Stimulated activated CD8-positive, alpha-beta memory T cell treated with anti-CD3 and anti-CD28 coated beads, Interleukin-7, amount 100 ng/mL, for 4 hours (primary cell): ENCODE data around the gene PARS2.
"Not testable (repeated sequence)": the region's sequence is repeated elsewhere in the genome, so short reads cannot be mapped to it uniquely, and the experiment has no call there.

Experiments used
- DNase-seq, 2 donors: peaks; one replicate each; pipeline ENCODE4 v3.0.0-alpha.2; 2020; ENCODE audit warnings: low read depth in 2 of 2

PARS2 gene

DNA sequence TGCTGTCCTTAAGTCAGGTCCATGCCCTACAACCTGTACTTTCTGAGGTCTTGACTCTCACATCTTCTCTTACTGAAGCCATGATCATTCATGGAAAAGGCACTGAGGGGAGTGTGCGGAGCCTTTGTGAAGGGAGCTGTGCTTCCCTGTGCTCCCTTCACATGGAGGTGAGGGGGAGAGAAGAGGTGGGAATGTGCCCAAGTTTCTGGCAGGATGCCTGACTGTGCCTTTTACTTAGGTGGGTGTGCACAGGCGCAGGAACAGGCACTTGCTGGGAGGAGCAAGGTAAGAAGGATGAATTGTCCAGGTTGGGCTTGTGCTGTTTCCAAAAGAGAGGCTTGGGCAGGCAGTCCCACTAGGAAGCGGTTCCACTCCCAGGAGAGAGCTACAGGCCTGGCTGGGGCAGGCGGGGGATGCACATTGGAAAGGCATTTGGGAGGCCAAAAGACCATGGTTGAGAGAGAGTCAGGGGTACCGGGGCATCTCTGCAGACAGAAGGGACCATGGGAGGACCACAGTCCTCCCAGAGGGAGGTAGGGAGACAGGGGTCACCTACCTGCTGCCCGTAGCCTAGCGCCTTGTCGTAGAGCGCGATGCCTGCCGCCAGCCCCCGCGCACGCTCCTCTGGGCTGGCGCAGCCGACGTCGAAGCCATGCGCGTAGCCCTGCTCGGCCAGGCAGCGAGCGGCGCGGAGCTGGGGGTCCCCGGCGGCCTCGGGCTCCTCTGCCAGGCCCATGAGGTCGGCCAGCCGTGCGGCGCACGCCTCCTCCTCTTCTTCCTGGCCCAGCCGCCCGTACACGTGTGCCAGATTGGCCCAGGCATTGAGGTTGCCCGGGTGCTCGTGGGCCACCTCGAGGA is 35.9 kb upstream of the PARS2 start:
- DNase-seq = no peak

DNA sequence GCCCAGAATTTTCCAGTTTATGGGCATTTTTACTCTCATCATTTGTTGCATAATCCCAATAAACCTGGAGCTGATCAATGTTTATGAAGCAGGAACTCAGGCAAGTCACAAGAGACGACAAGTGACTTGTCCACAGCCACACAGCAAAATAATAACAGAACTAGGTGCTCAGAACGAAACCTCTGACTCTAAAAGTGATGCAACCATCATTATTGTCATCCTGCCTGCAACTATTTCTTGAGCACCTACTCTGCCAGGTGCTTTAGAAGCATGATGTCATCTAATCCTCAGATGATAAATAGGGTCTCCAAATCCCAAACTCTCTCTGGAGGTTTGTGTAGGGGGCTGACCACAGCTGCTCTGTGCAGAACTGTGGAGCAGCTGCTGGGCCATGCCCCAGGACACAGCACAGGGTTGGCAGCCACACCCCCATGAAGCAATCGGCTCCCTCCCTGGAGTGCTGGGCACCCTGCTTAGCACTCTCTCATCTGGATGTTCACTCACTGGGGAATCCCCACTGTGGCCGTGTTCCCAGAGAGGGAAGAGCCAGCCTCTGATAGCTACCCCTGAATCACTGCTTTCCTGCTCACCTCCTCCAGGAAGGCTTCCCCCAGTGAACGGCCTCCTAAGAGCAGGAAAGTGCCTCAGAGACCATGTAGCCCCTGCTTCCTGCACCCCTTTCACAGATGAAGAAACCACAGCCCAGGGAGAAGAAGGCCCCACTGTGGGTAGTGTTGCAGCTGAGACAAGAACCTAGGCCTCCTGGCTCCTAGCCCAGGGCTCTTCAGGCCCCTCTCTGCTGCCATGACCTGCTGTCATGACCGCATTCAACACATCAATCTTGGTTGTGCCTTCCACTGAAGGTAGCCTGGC is 34.7 kb upstream of the PARS2 start:
- no peak for DNase-seq

DNA sequence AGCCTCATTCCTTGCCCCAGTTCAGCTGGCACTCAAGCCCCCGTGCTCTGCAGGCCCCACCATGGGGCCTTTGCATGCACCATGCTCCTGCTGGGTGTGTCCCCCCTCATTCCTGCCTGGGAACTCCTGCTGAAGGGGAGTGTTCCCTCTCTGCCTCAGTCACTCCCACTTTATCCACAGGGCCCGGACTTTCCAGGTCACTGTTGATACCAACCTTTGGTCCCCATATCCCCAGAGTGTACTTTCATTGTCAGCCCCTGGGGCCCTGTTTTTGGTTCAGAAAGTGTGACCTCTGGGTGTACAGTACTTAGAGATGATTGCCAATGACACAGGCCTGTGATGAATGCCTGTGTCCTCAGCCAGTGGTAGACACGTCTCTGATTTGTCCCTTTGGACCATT is 33.9 kb upstream of the PARS2 start:
- DNase-seq = no peak

DNA sequence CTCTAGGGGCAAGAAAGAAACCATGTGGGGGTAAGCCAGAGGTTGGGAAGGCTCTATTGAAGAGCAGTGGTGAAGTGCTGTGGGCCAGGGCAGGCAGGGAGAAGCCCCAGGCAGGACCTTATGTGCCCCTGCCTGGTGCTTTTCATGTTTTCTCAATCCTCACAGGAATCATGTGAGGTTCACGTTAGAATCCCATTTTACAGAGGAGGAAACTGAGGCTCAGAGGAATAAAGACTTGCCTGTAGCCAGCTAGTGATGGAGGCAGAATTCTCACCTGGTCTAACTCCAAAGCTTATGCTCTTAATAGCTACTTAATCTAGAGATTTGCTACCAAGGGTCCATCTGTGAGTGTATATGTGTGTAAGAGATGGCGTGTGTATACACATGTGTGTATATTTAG is 32.6 kb upstream of the PARS2 start:
- no peak for DNase-seq

DNA sequence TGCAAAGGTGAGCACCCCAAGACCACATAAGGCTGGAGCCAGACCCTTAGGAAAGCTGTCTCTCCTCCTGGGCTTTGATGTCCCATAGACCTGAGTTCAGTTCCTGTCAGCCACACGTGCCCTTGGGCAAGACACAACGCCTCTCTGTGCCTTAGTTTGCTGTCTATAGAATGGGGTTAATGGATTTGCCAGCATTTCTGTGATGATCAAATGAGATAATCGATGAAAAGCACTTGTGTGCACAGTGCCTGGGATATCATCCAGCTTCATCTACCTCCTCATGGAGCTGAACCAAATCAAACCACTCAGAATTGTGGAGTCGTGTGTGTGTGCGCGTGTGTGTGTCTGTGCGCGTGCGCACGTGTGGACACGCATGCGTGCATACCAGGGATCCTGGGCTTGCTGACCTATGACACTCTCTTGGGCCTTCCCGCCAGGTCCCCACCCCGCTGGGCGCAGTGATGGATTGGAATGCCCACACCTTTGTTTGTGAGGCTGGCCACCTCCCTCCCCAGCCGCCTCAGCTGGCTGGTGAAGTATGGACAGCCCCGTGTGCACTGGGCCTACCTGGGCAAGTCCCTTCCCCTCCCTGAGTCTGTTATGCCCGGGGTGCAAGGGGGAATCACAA is 31.6 kb upstream of the PARS2 start:
- DNase-seq = no peak

DNA sequence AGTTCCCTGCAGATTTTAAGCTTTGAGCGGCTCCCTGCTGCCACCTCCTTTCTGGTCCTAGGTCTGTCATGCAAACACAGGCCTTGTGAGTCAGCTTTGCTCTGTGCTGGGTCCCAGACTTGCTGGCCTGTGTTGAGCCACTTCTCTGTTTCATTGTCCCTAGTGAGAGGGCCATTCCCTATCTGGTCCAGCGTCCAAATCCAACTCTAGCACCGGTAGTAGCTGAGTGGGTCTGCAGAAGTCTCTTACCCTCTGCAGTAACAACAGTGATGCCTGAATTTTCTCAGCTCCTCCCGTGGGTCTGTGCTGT is 31.0 kb upstream of the PARS2 start:
- DNase-seq = no peak

DNA sequence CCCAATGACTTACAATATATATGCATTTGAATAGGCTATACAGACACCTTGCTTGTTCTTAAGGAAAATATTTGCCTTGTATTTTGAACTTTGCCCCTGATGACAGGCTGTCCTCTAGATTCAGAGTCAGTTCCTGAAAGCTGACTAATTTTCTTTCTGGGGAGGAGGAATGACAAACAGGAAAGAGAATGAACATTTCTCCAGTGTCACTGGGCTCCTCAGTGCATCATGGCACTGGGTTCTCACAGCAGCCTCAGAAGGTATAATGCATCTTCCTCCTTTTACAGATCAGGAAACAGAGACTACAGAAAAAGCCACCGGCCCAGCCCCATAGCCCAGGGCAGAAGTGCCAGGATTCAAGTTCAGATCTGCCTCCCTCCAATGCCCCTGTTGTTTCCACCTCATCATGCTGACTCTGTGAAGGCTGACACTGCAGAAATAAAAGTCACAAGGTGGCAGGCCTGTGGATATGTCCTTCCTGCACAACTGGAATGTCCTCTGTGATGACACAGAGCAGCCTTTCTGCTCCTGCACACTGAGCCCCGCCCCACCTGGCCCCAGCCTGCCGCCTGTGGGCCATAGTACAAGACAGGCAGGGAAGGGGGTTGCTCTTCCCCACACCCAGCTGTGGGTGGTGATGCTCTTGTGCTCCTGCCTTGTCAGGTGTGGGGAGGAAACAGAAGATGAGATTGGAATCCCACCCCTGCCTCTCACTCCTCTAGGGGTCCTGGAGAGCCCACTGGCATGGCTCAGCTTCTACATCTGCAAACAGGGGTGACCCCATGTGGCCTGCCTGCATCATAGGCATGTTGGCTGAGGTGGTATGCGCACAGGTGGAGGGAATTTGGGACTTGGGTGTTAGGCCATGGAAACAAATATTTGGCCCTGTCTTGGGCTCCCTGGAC is 30.4 kb upstream of the PARS2 start:
- no peak for DNase-seq

DNA sequence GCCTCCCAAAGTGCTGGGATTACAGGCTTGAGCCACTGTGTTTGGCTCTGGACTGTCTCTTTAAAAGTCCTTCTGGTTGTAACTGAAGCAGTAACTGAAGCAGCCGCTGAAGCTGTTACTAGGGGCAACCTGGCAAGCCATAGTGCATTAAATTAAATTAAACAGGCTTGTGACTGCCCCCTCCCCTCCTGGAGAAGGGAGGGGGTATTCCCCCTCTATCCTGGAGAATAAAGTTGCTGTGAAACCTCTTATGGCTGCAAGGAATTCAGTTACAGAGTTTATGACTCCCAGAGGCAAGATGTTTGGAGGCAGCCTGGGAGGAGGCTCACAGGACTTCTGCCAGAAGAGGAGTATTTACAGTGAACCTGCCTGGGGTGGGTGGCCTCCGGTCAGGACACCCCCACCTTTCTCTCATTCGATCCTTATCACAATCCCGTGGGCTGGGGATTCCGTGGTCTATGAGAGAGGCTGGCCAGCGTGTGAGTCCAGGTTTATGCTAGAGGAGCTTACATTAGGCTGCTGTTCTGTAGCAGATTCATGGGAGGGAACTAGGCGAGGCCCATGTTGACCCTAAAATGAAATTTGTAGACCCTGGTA is 28.5 kb upstream of the PARS2 start:
- no peak for DNase-seq

DNA sequence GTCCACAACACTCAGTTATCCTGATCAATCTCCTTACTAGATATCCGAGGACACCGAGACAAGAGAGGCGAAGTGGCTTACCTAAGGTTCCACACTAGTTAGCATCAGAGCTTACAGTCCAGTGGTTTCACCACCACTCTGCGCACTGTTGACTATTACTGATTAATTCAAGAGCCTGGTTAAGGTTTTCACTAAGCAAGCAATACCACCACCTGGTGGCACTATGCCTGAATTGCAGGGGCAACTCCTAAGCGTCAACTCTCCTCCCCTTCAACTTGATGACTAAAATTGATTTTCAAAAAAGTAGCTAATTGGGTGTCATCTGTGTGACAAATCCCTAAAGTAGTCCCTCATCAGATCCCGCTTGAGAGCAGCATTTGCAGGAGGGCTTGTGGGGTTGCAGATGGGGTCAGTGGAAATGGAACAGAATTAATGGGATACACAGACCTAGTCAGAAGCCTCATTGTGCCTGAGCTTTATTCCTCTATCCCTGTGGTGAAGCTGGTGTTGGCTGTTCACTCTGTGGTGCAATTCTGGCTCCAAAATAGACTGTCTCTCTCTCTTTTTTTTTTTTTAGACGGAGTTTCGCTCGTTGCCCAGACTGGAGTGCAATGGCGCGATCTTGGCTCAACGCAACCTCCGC is 27.7 kb upstream of the PARS2 start:
- DNase-seq = no peak

DNA sequence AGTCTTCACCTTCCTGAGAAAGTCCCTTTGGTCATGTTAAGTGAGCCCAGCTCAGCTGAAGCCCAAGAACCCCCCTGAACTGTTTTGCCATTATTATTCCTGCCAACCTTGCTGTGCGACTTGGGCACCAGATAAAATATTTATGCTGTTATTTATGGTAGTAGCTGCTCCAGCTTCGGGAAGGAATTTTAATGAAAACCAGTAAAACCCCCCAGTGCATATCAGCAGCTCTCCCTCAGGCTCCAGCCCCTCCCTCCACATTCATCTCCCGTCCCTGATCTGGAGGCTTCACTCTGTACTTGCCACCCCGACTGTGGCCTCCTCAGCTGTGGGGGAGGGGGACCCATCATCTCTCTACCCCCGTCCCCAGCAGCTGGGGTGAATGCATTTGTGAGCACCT is 24.1 kb upstream of the PARS2 start:
- no peak for DNase-seq

DNA sequence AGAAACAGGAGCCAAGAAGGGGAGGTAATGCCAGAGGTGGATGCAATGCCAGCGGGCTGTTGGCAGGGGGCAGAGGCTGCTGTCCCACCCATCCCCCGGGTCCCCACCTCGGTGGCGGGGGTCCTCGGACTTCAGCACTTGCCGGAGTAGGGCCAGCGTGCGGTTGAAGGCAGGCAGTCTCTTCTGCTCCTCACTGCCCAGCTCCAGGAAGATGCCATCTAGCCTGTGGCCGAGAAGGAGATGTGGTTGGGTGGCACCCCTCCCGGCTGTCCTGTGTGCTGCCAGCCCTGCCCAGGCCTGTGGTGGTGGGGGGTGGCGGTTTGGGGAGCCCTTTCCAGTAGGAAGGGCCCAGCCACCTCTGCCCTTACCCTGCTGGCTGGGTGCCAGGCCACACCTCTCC is 23.3 kb upstream of the PARS2 start:
- no peak for DNase-seq

DNA sequence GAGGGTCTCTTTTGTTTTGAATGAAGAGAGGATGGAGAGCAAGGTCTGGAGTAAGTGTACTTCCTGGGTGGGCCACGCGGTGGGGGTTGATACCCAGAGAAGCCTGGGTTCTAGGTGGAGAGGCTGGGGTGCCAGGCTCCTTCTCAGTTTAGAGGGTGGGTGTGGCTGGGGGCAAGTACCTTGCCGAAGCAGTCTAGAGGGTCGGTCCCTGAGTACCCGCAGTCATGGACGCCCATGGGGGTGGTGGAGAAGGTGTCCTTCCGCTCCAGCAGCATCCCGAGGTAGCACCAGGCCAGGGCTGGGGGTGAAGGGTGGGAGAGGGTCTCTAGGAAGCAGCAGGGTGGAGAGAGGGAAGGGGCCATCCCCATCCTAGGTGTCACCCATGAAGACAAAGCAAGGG is 22.5 kb upstream of the PARS2 start:
- DNase-seq = no peak

DNA sequence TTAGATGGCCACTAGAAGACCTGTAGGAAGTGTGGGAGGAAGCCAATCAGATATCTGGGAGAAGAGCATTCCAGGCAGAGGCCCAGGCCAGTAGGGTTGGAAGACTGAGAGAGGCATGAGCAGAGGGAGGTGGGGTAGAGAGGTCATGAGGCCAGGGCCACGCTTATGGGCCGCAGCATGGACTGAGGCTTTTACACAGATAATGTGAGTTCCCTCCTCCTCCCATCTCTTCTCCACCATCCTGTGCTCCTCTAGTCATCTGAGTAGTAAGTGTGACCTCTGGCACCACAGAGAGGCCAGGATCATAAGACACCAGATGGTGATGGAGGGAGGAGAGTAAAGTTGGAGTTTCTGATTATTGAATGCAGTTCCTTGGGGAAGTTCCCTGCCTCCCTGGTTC is 19.7 kb upstream of the PARS2 start:
- DNase-seq = no peak

DNA sequence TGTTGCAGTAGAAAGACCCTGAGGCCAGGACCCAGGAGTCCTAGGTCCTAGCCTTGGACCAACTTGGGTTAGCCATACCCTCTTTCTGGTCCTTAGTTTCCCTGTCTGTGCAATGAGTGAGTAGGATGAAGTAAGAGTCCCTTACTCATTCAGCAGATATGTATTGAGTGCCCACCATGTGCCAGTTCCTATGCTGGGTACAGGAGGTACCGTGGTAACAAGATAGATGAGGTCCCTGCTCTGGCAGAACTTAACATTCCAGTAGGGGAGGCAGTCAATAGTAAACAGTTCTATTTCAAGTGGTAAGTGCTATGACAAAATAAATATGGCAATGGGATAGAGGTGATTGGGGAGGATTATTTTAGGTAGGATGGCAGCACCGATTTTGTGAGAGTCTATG is 18.3 kb upstream of the PARS2 start:
- DNase-seq = no peak

DNA sequence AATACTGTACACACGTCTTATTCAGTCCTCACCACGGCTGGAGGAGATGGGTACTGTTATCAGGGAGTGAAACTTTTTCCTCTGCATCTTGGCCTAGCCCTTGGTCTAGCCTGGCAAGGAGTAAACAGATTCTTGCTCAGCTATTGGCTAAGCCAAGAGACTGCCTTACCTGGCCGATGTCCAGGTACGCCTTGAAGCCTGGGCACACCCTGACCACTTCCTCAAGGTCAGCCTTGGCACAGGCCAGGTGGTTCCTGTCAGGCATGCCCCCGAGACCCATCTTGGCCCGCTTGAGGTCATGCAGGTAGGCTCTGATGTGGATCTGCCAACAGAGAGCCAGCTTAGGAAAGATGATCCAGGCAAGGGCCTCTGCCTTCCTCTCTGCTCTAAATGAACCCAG is 17.8 kb upstream of the PARS2 start:
- no peak for DNase-seq

DNA sequence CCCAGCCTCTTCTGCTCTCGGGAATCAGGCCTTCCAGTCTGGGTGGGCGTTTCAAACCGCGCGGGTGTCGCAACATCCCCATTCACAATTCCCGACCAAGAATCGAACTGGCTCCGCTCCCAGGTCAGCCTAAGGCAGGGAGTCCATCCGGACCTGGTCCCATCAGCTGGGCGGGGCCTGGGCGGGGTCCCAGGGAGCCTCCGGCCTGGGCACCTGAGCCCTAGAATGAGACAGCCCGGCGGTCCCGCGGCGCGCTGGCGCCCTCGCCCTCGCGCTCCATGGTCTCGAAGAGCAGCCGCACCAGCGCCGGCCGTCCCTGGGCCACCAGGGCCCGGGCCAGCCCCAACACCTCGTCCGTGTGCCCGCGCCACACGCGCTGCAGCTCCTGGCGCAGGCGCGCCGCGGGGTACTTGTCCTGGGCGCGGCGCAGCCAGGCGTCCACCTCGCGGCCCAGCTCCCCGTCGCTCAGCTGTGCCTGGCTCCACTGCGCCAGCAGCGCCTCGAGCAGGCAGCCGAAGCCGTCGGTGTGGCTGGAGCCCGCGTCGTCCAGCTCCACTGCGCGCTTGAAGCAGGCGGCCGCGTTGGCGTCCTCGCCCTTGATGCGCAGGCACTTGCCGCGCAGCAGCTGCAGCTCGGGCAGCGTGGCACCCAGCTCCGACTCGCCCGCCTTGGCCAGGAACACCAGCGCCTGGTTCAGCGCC is 16.9 kb upstream of the PARS2 start:
- DNase-seq = no peak

DNA sequence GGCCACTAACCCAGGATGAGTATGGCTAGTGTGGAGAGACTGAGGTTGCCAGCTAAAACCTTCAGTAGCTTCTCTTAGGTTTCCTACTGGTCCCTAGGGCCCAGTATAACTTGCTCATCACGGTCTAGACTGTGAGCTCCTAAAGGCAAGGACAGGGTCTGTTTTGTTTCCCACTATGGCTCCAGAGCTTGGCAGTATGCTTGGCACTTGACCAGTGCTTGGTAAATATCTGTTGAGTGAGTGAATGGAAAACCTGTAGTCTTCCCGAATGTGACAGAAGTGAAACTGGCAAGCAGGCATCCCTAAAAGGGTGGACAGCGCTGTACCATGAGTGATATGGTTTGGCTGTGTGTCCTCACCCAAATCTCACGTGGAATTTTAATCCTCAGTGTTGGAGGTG is 13.1 kb upstream of the PARS2 start:
- DNase-seq = no peak

DNA sequence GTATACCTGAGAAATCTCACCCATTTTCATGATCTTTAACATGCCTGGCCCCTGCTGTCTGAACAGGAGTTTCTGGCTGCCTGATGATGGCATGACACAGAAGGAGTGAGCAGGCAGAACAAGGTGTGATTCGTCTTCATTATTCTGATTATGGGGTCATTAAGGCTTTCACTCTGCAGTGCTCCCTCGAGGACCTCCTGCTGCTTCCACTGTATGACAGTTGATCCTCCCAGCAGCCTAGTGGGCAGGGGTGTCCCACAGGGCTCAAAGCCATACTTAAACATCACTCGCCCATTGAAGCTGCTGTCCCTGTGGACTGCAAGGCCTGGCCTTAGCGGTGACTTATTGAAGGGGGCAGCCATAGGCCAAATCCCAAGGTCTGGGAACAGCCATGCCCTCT is 12.7 kb upstream of the PARS2 start:
- no peak for DNase-seq

DNA sequence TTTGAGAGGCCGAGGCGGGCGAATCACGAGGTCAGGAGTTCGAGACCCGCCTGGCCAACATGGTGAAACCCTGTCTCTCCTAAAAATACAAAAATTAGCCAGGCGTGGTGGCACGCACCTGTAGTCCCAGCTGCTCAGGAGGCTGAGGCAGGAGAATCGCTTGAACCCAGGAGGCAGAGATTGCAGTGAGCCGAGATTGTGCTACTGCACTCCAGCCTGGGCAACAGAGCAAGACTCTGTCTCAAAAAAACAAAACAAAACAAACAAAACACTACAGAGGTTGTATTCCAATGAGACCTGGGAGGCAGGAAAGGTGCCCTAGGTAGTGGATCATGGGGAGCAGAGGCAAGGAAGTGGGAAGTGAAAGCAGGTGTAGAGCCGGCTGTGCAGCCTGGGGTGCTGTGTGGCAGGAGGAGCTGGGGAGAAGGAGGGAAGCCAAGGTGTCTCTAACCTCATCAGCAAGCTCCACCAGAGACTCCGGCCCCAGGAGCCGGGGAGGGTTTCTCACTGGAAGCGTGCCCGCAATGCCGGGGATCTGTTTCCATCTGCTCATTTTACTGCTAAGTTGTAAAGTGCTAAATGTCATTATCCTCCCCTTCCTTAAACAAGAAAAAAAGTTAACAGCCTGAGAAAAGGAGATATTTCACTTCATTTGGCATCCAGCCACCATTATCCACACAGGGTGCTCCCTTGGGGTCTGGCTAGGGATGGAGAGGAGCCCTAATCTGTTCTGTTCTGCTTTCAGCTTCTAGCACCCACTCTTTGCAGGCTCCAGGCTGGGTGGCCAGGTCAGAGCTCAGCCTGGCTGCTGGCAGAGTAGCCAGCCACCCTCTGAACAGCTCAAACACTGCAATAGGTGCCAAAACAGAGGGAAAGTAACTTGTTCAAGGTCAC is 11.8 kb upstream of the PARS2 start:
- DNase-seq = not testable (repeated sequence)
